ENCODE measurements around the gene MAP3K1. TPM values are rescaled to one million over a fixed set of nuclear protein-coding genes. Genes with fewer than 3 reads are reported as not detected.

MAP3K1 gene
- total and polyA plus RNA-seq, 9 of the 15 experiments (the other 6 are each of a cell fraction or from before 2014, with no cell fraction given): 3.9 to 13.9 (median 7.5) TPM

DNA sequence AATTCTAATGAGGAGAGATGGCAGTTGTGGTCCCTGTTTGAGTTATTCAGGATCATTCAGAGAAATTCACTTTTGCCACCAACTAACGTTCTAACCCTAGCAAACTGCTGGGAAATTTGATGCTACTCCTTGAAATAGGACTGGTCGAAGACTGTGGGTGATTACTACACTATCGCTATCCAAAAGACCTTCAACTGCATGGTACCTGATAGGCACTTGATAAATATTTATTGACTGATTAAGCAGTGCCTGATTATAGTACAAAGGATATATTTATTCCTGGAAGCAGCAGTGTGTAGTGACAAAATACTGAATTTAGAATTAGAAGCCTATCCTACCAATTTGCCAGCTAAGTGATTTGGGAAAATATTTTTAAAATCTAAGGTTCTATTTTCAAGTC, 14.1 kb upstream of the MAP3K1 start (continued):
- TF ChIP-seq, protein P1, sequence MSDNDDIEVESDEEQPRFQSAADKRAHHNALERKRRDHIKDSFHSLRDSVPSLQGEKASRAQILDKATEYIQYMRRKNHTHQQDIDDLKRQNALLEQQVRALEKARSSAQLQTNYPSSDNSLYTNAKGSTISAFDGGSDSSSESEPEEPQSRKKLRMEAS (CRISPR knock-in tag; IDR thresholded peaks at IDR 0.05): no peak
- TF ChIP-seq SNRNP70 (optimal IDR thresholded peaks at IDR 0.05; ENCODE audit: low read depth, low read length) (no peak), ZNF184 (CRISPR knock-in tag; IDR thresholded peaks at IDR 0.05) (no peak), DPF2 (IDR thresholded peaks at IDR 0.05) (no peak), ZNF764 (CRISPR knock-in tag; IDR thresholded peaks at IDR 0.05; ENCODE audit: low read depth) (no peak)
- TF ChIP-seq, protein P2, sequence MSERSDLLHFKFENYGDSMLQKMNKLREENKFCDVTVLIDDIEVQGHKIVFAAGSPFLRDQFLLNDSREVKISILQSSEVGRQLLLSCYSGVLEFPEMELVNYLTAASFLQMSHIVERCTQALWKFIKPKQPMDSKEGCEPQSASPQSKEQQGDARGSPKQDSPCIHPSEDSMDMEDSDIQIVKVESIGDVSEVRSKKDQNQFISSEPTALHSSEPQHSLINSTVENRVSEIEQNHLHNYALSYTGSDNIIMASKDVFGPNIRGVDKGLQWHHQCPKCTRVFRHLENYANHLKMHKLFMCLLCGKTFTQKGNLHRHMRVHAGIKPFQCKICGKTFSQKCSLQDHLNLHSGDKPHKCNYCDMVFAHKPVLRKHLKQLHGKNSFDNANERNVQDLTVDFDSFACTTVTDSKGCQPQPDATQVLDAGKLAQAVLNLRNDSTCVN (CRISPR knock-in tag; IDR thresholded peaks at IDR 0.05): no peak

DNA sequence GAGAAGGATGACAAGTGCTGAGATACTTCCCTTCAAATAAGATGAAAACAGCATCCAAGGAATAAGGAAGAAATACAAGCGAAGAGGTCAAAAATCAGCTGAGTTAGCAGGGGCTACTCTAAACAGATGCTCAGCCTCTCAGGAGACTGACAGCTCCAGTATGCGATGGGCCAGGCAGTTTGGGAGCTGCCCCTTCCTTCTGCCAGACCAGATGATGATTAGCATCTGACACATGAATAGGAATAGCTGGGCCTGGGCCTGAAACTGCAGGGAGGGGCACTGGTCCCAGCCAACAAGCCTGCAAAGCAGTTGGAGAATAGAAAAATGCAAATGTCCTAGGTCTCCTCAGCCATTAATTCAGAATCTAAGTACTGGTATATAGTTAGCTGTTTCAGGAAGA, 13.1 kb upstream of the MAP3K1 start:
- FAIRE-seq: no peak
- in situ Hi-C loops (cut with MboI): no loop called here
- H3K4me3 ChIP-seq: no peak overlapping the region
- BruUV-seq (replicated peaks): no TSS peak
- H3K36me3 ChIP-seq (ENCODE audit: control insufficient read depth, insufficient read depth, low read length): no peaks in the 10 kb centered on the region
- no peaks in the 10 kb centered on the region for H3K9me1 ChIP-seq (ENCODE audit: control insufficient read depth, insufficient read depth, low read length)
- H3K4me1 ChIP-seq (replicated peaks in 1 of 2; ENCODE audit: control insufficient read depth in 2 of 2, insufficient read depth in 2 of 2, low read length in 2 of 2): no peaks in the 10 kb centered on the region
- no peaks in the 10 kb centered on the region for H3K79me2 ChIP-seq (ENCODE audit: control insufficient read depth, insufficient read depth, low read length)
- H2AFZ ChIP-seq (ENCODE audit: low read depth, low read length): no peak overlapping the region
- no peak for DNase-seq (ENCODE audit: extremely low read depth in 1 of 4, low spot score in 3 of 4)
- H3K27me3 ChIP-seq (ENCODE audit: control insufficient read depth in 2 of 2, insufficient read depth in 2 of 2, low read length in 2 of 2): peaks cover 0 to 4% of the 10 kb centered on the region in 2 experiments; a peak in 2 of 5 replicates
- ChIA-PET CTCF (ENCODE audit: low intra/inter-chr PET ratio) (no interaction called here), POLR2A (no interaction called here)
- no peaks in the 10 kb centered on the region for H3K9me3 ChIP-seq (replicated peaks; ENCODE audit: control insufficient read depth, insufficient read depth, low read depth, low read length)
- 31% methylated on average over 2 of the region's 2 CpGs for WGBS (ENCODE audit: insufficient coverage, low coverage, missing lambda C conversion rate)
- H3K27ac ChIP-seq (ENCODE audit: extremely low read depth, low read depth, low read length): no peak overlapping the region
- no peak overlapping the region for H3K9ac ChIP-seq (ENCODE audit: insufficient read depth in 1 of 2, low read depth in 2 of 2, low read length in 2 of 2)
- intact Hi-C loops (cut with micrococcal nuclease): no loop called here
- TF ChIP-seq PHF21A (IDR thresholded peaks at IDR 0.05; ENCODE audit: borderline replicate concordance, low read depth) (no peak), ZKSCAN1 (IDR thresholded peaks at IDR 0.05; ENCODE audit: low read depth, low read length) (no peak), ZNF41 (CRISPR knock-in tag; conservative IDR thresholded peaks at IDR 0.05) (no peak)
- TF ChIP-seq, protein P3, sequence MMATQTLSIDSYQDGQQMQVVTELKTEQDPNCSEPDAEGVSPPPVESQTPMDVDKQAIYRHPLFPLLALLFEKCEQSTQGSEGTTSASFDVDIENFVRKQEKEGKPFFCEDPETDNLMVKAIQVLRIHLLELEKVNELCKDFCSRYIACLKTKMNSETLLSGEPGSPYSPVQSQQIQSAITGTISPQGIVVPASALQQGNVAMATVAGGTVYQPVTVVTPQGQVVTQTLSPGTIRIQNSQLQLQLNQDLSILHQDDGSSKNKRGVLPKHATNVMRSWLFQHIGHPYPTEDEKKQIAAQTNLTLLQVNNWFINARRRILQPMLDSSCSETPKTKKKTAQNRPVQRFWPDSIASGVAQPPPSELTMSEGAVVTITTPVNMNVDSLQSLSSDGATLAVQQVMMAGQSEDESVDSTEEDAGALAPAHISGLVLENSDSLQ (IDR thresholded peaks at IDR 0.05): peak; percentile 18; the same call in 1 of the 2 replicates
- no peak overlapping the region for H3K4me2 ChIP-seq (ENCODE audit: insufficient read depth, low read length)
- no peaks in the 10 kb centered on the region for H4K20me1 ChIP-seq (replicated peaks; ENCODE audit: control insufficient read depth, insufficient read depth, low read length)
- ATAC-seq: no peak
